GM19351 (cell line): ENCODE measurements around the gene NKAIN2.
"Not testable (repeated sequence)": the region's sequence is repeated elsewhere in the genome, so short reads cannot be mapped to it uniquely, and the experiment has no call there.

ENCODE experiments used
- ATAC-seq: cut with Tn5 transposase; IDR thresholded peaks from one replicate; pipeline ENCODE4 v1.9.1; 2021; ENCODE audit warnings: mild to moderate bottlenecking, moderate library complexity; ENCODE audit not compliant: unreplicated experiment

NKAIN2 gene

DNA sequence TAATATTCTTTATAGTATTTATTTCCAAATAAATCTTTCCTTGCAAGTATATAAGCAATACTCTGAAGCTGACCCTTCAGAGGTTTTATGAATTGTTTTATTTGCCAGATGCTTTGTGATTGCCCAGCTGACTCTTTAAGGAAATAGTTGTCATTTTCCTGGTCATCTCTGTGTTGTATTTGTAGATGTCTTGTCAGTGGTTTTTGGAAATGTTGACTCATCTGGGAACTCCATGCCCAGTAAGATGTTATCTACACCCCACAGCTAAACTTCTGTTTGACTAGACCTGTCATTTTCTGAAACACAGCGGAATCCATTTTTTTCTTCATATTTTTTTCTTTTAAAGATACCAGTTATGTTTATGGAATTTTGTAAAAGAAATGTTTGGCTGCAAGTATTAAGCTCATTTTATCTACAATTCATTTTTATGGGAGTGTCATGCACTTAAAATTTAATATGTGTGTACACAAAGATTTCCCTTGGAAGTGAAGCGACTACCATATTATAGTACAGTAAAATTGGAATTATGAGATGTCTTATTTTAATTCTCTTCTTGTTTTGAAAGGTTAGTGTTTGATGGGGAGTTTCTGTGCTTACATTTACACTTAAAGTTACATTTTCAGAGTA is 491.0 kb downstream of the NKAIN2 start:
- ATAC-seq, result no peak

- ATAC-seq, result no peak
These were observed 493.8 kb downstream of the NKAIN2 start for GRCh38 chr6:124297507-124297906.

DNA sequence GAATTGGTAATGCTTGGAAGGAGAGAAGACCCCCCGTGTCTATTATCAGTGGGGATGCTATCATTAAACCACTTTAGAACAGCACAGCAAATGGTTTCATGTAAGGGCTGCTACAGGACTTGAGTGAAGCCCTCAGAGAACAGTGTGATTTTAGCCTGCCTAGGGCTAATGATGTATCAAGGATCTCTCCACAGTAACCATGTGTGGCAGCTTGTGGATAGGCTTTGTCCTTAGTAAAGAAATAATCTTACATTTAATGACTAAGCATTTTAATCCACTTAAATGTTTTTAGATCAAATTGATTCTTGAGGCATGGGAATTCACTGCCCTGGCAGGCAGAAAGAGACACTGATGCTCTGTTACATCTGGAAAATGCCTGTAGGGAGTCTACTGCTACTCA is 495.1 kb downstream of the NKAIN2 start:
- no peak for ATAC-seq

GRCh38 chr6:124300907-124301306 is 497.2 kb downstream of the NKAIN2 start:
- not testable (repeated sequence) for ATAC-seq

- no peak for ATAC-seq
These were observed 500.3 kb downstream of the NKAIN2 start for GRCh38 chr6:124303971-124304370.

DNA sequence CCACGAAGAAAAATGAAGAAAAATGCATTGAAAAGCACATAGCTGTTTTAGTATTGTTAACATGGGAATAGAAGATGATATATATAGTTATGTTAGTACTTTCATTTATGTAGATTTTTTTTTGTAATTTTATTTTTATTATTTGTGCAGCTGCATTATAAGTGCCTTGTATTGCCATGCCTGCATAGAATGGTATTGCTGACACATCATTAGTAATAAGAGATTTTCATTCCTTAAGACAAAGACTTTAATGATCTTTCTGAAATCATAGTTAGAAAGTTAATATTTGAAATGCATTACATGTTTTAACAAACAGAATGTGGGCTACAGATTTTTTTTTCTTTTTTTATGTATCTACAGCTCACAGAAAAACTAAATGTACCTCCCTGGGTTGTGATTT is 506.5 kb downstream of the NKAIN2 start:
- ATAC-seq, result no peak

GRCh38 chr6:124319410-124319809 is 515.7 kb downstream of the NKAIN2 start:
- no peak for ATAC-seq

DNA sequence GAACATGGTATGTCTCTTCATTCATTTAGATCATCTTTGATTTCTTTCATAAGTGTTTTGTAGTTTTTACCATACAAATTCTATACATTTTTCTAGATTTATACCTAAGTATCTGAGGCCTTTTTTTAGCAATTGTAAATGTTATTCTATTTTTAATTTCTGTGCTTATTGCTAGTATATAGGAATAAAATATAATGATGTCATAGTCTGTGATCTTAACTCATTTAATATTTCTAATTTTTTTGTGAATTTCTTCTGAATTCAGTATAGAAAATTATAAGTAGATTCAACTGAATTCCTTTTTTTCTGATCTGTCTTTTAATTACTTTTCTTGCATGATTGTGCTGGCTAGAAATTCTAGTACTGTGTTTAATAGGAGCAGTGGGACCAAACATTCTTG is 520.6 kb downstream of the NKAIN2 start:
- no peak for ATAC-seq

DNA sequence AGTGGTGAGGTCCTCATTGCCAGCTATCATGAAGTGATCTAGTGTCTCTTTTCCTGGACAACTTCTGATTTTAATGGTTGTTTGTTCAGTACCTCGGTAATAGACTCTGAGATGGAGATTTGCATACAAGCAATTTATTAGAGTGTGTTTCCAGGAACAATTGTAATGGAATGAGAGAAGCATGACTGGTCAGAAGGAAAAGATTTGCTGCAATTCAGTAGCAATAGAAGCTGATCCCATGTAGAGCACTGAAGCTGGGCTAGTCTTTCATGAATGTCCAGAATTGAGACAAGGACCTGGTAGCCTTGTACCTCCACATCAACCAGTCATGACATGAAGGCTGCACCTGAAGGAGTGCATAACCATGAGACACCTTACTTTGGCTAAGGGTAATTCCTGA is 526.5 kb downstream of the NKAIN2 start:
- ATAC-seq, result no peak

GRCh38 chr6:124334359-124334758 is 530.7 kb downstream of the NKAIN2 start:
- no peak for ATAC-seq

DNA sequence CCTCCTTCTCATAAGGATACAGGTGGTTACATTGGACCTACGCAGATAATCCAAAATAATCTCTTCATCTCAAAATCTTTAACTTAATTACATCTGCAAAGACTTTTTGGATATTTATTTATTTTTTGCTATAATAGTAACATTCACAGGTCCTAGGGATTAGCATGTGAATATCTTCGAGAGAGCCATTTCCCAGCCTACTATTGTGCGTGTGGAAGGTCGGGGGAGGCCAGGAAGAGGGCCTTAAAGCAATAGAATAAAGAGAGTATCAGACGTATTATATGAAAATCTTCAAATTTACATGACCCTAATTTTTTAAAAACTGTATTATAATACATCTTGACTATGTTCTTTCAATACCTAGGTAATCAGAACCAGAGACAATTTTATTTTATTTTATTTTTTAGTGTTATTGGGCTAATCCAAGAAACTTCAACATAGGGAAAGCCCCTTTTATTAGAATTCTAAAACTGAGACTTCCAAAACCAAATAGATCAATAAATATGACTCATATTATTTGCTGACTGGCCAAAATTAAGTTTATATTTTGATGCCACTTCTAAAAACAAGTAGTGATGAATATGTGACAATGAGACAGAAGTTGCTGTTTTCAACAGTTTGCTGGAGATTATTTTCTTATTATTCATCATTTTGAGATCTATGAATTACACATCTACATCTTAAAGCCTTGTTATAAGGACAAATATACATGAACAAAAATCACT is 536.1 kb downstream of the NKAIN2 start:
- no peak for ATAC-seq

DNA sequence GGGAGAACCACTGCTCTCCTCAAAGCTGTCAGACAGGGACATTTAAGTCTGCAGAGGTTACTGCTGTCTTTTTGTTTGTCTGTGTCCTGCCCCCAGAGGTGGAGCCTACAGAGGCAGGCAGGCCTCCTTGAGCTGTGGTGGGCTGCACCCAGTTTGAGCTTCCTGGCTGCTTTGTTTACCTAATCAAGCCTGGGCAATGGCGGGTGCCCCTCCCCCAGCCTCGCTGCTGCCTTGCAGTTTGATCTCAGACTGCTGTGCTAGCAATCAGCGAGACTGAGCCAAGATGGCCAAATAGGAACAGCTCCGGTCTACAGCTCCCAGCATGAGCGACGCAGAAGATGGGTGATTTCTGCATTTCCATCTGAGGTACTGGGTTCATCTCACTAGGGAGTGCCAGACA is 544.7 kb downstream of the NKAIN2 start:
- ATAC-seq, result not testable (repeated sequence)

GRCh38 chr6:124355146-124355545 is 551.5 kb downstream of the NKAIN2 start:
- no peak for ATAC-seq

DNA sequence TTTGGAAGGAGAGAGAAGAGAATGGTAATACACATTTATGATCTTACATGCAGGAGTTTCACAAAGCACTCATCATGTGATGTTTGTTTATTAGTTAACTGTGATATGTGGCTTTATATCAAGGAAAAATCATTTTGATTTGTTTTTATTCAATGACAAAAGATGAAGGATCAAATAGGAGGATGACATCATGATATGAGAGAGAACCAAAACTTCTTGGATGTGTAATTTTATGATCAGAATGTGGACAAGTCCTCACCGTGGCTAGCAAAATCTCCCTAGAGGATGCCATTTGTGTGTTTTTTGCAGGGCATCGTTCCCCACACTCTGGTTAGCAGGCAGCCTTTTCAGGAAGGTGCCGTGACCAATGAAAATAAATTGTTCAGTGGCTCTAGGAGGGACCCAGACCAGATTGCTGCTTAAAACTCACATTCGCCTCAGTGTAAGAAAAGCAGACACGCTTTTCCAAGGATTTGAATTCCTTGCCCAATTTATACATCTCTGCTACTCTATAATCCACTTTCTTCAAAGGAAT is 552.7 kb downstream of the NKAIN2 start:
- ATAC-seq, result no peak

GRCh38 chr6:124356811-124357210 is 553.1 kb downstream of the NKAIN2 start:
- ATAC-seq, result no peak

DNA sequence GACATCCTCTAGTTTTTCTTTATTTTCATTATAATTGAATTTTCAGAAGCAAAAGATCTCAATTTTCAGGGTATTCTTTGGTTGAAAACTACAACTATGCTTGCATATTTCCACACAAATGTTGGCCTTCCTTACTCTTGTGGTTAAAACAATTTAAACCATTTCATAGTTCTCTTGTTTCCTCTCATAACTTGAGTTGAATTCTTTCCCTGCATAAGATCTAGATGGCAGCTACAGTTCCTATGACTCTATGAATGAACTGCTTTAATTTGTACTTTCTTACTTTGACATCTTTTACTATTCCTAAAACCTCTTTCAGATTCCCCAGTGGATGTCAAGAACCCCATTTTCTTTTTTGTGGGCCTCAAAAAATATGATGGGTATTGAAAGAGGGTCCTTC is 564.5 kb downstream of the NKAIN2 start:
- ATAC-seq, result no peak

DNA sequence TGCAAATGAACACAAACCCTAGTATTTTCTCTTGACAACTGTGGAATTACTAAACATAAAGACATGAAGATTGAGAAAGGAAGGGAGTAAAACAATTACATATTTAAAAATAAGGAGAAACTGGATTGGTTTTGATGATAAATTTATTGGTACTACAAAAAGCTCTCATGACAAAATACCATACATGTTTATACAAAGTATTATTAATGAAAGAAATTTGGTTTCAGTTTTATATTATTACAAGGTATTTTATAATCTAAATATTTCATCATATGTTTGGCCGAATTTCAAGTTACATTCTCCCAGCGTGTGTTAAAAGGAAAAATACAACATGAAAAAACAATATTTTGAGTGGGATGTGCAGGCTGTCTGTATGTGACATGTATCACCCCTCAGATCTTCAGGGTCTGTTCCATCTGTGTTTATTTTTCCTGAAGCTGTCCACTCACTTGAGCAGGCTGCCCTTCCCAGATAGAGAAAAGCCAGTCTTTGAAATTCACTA is 568.4 kb downstream of the NKAIN2 start:
- no peak for ATAC-seq

DNA sequence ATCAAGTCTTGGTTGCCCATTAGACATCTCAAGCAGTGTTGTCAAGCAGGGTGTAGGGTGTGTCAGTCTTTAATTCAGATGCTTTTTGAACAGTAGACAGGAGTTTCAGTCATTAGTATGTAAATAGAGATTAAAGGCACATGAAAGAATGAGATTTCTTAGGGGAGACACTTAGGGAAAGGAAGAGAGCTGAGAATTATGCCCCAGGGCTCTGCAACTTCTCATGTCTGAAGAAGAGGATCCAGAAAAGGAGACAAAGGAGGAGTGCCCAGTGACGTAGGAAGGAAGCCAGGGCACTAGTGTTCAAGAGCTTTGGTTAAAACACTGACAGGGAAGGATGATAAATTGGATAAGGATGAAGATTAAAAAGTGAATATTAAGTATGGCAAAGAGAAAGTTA is 569.7 kb downstream of the NKAIN2 start:
- no peak for ATAC-seq

GRCh38 chr6:124389127-124389526 is 585.5 kb downstream of the NKAIN2 start:
- ATAC-seq, result no peak

GRCh38 chr6:124393536-124393935 is 589.9 kb downstream of the NKAIN2 start:
- no peak for ATAC-seq

GRCh38 chr6:124396361-124396760 is 592.7 kb downstream of the NKAIN2 start:
- no peak for ATAC-seq

- ATAC-seq, result no peak
These were observed 596.8 kb downstream of the NKAIN2 start for GRCh38 chr6:124400261-124400999.
